ENCODE results near the gene SGO2.

SGO2 gene

GRCh38 chr2:200540793-200541192, 14.8 kb downstream of the SGO2 start:
- no peak for TF ChIP-seq GATA2 (IDR thresholded peaks at IDR 0.05; ENCODE audit: low read depth, low read length)
- no peak for TF ChIP-seq GATA3 (IDR thresholded peaks at IDR 0.05; ENCODE audit: low read depth, low read length)

GRCh38 chr2:200567932-200568331, 41.9 kb downstream of the SGO2 start:
- no peak for TF ChIP-seq GATA2 (IDR thresholded peaks at IDR 0.05; ENCODE audit: low read depth, low read length)
- TF ChIP-seq GATA3 (IDR thresholded peaks at IDR 0.05; ENCODE audit: low read depth, low read length), result no peak

GRCh38 chr2:200575957-200576356, 50.0 kb downstream of the SGO2 start:
- TF ChIP-seq GATA3 (IDR thresholded peaks at IDR 0.05; ENCODE audit: low read depth, low read length), result no peak
- no peak for TF ChIP-seq GATA2 (IDR thresholded peaks at IDR 0.05; ENCODE audit: low read depth, low read length)

GRCh38 chr2:200577027-200577426, 51.0 kb downstream of the SGO2 start:
- no peak for TF ChIP-seq GATA3 (IDR thresholded peaks at IDR 0.05; ENCODE audit: low read depth, low read length)
- TF ChIP-seq GATA2 (IDR thresholded peaks at IDR 0.05; ENCODE audit: low read depth, low read length), result no peak

GRCh38 chr2:200578778-200579177, 52.8 kb downstream of the SGO2 start:
- TF ChIP-seq GATA2 (IDR thresholded peaks at IDR 0.05; ENCODE audit: low read depth, low read length), result no peak
- TF ChIP-seq GATA3 (IDR thresholded peaks at IDR 0.05; ENCODE audit: low read depth, low read length), result no peak

GRCh38 chr2:200584639-200585038, 58.6 kb downstream of the SGO2 start:
- no peak for TF ChIP-seq GATA2 (IDR thresholded peaks at IDR 0.05; ENCODE audit: low read depth, low read length)
- no peak for TF ChIP-seq GATA3 (IDR thresholded peaks at IDR 0.05; ENCODE audit: low read depth, low read length)

- no peak for TF ChIP-seq GATA3 (IDR thresholded peaks at IDR 0.05; ENCODE audit: low read depth, low read length)
- no peak for TF ChIP-seq GATA2 (IDR thresholded peaks at IDR 0.05; ENCODE audit: low read depth, low read length)
Observed at GRCh38 chr2:200585340-200585729, 59.3 kb downstream of the SGO2 start.

- no peak for TF ChIP-seq GATA2 (IDR thresholded peaks at IDR 0.05; ENCODE audit: low read depth, low read length)
- TF ChIP-seq GATA3 (IDR thresholded peaks at IDR 0.05; ENCODE audit: low read depth, low read length), result no peak
Observed at GRCh38 chr2:200585730-200586643, 60.0 kb downstream of the SGO2 start, which contains the start of gene AOX1. AOX1 (plus strand) TSS chr2:200586014; CDS start chr2:200586109, 95 bp downstream.

- TF ChIP-seq GATA2 (IDR thresholded peaks at IDR 0.05; ENCODE audit: low read depth, low read length), result no peak
Observed at GRCh38 chr2:200586644-200586975, 60.6 kb downstream of the SGO2 start.

GRCh38 chr2:200587007-200587616, 61.1 kb downstream of the SGO2 start:
- TF ChIP-seq GATA2 (IDR thresholded peaks at IDR 0.05; ENCODE audit: low read depth, low read length), result no peak
- no peak for TF ChIP-seq GATA3 (IDR thresholded peaks at IDR 0.05; ENCODE audit: low read depth, low read length)

GRCh38 chr2:200588076-200588678, 62.2 kb downstream of the SGO2 start:
- TF ChIP-seq GATA3 (IDR thresholded peaks at IDR 0.05; ENCODE audit: low read depth, low read length) (no peak), GATA2 (IDR thresholded peaks at IDR 0.05; ENCODE audit: low read depth, low read length) (no peak)

GRCh38 chr2:200590090-200590489, 64.1 kb downstream of the SGO2 start:
- no peak for TF ChIP-seq GATA2 (IDR thresholded peaks at IDR 0.05; ENCODE audit: low read depth, low read length)
- no peak for TF ChIP-seq GATA3 (IDR thresholded peaks at IDR 0.05; ENCODE audit: low read depth, low read length)

GRCh38 chr2:200591308-200591707, 65.3 kb downstream of the SGO2 start:
- TF ChIP-seq GATA2 (IDR thresholded peaks at IDR 0.05; ENCODE audit: low read depth, low read length) (no peak), GATA3 (IDR thresholded peaks at IDR 0.05; ENCODE audit: low read depth, low read length) (no peak)

GRCh38 chr2:200592406-200593075, 66.5 kb downstream of the SGO2 start:
- TF ChIP-seq GATA2 (IDR thresholded peaks at IDR 0.05; ENCODE audit: low read depth, low read length) (no peak), GATA3 (IDR thresholded peaks at IDR 0.05; ENCODE audit: low read depth, low read length) (no peak)

All from SH-SY5Y (cell line).